GM21381 (cell line): ENCODE results near the gene KCND3.

ENCODE experiments used
- ATAC-seq: cut with Tn5 transposase; IDR thresholded peaks from one replicate; pipeline ENCODE4 v1.9.1; 2021; ENCODE audit warnings: mild to moderate bottlenecking, moderate library complexity; ENCODE audit not compliant: unreplicated experiment

The KCND3 gene

GRCh38 chr1:111851552-111851951, 137.9 kb downstream of the KCND3 start:
- ATAC-seq = no peak

GRCh38 chr1:111850109-111850508, 139.4 kb downstream of the KCND3 start:
- no peak for ATAC-seq

DNA sequence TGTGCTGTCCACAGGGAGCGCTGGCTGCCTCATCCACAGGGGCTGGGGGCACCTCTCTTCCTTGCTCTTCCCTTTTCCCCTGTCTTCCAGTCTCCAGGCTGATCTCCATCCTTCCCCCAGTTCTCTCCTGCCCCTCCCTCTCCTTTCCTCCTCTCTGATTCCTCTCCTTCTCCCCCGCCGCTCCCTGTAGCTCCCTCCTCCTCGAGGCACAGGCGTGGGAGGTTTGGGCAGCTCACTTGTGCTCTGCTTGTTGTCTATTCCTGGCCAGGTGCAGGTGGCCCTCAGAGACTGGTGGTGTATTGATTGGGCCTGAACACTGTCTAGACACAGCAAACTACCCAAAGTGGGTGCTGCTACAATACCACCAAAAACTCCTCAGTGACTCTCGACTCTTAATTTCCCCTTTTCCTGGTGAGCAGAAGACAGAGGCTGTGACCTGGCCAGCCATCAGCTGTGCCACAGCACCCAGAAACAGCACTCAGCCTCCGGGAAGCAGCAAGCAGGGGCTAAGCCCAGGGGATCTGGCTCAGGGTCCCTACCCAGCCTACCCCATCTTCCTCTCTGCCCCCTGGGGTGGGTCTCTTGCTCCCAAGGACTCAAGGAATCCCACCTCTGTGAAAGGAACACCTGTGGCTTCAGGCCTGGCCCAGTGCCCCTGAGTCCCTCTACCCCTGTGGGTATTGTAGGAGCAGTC, 140.5 kb downstream of the KCND3 start:
- no peak for ATAC-seq

DNA sequence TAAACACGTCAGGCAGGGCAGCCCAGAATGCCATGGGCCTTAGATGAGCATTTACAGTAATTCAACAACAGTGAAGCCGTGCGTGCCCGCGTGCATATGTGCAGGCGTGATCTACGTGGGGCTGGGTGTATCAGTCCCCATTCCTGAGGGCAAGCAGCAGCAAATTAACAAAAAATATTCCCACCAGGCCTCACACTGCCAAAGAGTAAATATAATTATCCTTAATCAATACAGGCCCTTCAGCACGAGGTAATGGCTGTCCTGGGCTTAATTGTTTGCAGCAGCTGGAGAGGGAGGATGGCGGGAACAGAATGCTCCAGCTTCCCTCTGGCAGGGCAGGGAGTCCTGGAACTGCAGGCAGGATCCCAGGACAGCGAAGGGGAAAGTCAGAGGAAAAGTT, 142.0 kb downstream of the KCND3 start:
- ATAC-seq = no peak

- no peak for ATAC-seq
Measured at GRCh38 chr1:111846842-111847241, 142.6 kb downstream of the KCND3 start.

- ATAC-seq = no peak
Measured at GRCh38 chr1:111843177-111843576, 146.3 kb downstream of the KCND3 start.

DNA sequence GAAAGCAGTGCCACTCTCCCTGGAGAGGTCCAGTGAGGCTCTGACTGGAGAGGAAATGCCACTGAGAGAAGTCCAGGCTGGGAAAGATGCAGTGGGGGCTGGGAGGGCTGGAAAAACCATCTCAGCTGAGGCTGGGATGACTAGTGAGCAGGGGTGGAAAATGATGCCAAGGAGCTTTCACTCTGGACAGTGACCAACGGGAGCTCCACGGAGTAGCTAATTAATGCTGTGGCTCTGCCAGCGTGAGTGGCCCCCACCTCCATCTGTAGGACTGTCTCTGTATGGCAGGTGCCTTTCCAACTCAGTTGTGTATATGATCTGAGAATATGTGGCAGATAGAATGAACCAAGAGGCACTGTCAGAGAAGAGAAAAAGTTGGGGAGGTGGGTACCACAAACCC, 147.1 kb downstream of the KCND3 start:
- ATAC-seq = no peak

DNA sequence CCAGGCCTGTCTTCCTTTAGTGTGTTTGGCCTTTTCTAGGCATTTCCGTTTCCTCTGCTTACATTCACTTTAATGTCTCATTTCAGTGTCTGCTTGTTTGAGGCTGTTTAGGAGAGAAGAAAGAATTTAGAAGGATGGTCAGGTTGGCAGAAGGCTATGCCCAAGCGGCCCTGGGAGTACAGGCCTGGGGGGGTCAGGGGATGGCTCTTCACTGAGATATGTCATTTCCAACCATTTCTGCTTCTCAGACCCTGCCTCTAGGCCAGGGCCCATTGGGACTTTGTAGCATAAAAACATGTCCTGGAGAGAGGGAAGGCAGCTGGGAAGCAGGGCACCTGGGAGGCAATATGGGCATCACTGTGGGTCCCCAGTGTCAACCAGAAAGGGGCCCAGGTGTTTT, 147.7 kb downstream of the KCND3 start:
- ATAC-seq = no peak

DNA sequence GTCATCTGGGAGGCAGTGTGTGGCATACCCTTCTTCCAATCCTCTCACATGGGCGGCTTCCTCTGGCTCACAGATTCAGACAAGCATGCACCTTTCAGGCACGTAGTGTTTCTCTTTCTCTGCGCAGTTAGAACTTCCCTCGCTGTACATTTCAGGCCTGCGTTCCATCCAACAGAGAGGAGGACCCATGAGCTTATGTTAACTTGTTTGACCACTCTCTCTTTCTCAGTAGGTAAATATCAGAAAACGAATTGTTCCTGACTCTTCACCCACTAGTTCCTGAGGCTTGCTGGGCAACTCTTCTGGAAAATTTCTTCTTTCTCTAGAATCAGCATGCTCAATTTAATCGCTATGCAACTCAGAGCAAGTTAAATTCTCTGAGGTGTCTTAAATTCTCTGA, 148.3 kb downstream of the KCND3 start:
- no peak for ATAC-seq

GRCh38 chr1:111837393-111837792, 152.1 kb downstream of the KCND3 start:
- ATAC-seq = no peak

GRCh38 chr1:111836111-111836510, 153.4 kb downstream of the KCND3 start:
- no peak for ATAC-seq

GRCh38 chr1:111835514-111835913, 154.0 kb downstream of the KCND3 start:
- ATAC-seq = no peak

DNA sequence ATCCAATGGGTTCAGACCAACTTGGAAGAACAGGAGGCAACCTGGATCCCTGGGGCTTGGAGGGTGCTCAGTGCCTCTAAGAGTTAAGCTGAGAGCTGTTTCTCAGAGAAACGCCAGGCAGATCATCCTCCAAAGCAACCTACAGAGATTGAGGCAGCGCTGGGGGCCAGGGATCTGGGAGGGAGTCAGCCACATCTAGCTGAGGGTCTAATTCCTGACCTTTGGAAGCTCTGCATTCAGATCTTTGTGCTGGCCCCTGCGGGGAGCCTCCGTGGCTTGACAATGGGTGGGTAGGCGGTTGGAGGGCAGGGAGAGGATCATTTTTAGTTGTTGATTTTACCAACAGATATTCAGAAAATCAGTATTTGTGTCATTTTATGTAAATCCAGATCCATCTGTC, 154.5 kb downstream of the KCND3 start:
- no peak for ATAC-seq

DNA sequence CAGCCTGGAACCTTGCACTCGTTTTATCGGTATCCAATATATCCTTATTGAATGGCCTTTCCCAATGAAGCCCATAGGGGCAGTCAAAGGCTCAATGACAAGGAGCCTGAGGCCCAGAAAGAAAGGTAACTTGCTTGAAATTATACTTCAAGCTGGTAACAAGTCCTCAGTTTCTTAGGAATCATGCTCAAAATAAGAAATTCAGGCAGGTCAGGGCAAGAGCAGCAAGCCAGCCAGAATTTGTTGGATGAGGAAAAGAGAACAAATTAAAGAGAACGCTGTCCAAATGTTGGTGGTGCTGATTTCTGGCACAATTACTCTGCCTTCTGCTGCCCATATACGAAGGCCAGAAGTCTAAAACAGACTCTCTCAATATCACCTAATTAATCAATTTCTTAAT, 156.1 kb downstream of the KCND3 start:
- ATAC-seq = no peak

DNA sequence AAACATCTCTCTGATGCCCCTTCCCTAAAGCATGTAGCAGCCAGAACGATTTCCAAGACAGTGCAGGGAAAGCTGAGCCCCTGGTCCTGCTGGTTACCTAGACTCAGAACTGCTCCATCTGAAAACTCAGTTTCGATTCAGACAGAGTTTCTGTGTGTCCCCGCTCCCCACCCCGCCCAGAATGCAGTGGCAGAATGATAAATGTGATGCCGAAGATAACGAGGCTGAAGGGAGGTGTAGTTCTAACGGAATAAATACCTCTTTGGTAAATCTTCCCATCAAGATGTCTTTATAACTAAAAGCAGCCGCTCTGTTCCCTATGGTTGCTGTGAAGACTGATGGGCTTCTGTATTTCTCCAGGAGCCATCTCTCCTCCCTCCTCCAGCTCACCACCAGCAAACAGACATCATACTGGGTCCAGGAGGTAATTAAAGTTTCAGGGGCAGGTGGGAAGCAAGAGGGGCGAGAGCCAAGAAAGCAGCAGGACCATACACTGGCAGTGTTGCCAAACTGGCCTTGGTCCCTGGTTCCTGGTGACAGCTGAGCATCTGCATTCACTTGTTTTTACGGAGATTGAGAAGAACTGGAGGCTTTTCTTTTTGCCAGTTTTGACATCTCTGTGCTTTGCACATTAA, 156.8 kb downstream of the KCND3 start:
- no peak for ATAC-seq

DNA sequence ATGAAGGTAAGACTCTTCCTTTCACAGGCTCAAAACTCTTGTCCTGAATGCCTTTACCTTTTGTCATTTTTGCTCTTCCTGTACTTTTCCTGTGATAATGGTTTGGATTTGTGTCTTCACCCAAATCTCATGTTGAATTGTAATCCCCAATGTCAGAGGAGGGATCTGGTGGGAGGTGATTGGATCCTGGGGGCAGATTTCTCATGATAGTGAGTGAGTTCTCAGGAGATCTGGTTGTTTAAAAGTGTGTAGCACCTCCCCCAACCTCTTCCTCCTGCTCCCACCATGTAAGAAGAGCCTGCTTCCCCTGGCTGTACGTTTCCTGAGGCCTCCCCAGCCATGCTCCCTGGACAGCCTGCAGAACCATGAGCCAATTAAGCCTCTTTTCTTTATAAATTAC, 158.3 kb downstream of the KCND3 start:
- ATAC-seq = no peak

DNA sequence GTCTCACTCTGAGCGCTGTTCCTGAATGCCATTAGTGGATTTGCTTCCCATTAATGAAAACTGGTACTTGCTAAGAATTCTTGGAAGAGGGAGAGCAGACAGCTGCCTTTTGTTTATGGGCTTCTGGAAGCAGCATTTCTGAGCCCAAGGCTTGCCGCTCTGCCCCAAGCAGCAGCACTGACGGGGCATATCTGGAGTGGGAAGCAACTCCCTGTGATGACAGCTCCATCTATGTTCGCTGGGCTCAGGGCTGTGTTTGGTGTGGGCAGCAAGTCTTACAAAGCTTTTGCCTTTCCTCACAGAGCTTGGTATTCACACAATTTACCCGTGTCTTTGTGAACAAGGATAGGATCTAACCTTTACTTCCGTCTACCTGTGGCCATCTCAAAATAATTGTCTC, 161.5 kb downstream of the KCND3 start:
- ATAC-seq = no peak

DNA sequence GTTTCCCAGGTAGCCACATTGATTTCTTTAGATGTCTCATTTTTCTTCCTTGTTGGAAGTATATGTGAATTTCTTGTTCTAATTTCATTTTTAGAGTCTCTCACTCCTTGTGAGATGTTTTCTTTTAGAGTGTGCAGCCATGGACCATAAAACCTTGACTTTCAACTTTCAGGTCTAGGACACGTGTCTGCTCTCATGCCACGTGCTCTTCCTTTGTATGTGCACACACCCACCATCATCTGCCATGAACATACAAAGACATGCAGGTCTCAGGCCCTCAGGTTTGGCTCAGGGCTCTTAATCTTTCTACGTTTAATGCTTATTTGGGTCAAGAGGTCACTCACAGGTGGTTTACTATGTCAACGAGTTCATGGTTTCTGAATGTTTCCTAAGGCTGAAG, 163.2 kb downstream of the KCND3 start:
- ATAC-seq = no peak

DNA sequence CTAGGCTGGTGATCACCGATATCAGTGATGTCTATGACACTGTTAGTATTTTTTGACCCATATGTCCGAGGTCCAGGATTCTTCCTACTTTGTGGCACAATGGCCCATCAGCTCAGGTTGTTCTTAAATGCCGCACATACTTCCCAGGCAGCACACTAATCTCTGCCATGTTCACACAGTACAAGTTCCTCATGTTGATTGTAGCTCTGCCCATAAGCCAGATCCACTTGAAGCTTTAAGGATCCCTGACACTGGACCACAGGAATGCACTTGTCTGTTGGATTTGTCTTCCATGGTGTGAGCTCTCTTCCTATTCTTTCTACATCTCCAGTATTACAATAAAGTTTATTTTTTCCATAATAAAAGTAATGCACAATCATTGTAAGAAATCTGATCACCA, 164.3 kb downstream of the KCND3 start:
- ATAC-seq = no peak

- no peak for ATAC-seq
Measured at GRCh38 chr1:111822138-111822537, 167.3 kb downstream of the KCND3 start.

DNA sequence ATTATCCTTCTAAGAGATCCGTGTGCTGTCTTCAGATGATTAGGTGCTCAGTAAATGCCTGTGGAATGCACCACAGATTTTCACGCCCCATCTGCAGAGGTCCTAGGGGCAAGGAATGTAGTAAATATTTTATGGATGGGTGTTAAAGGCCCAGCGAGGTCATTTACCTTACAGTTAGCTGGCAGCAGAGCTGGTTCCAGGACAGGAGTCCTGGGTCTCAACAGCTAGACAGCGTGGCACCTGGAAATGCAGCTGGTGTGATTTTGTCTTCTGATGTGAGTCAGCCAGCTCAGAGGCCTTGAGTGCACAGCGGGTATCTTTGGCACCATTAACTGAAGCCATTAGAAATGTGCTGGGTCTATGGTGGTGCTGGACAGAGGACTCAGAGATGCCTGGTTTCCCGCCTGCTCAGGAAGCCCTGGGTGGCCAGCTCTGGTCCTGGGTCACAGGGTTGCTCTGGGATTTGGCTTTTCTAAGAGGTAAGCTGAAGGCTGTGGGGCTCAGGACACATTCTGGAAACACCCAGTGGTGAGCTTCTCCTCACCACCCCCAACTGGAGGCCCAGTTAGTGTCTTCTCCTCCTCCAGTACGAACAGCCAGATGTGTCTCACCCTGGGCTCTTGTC, 168.2 kb downstream of the KCND3 start:
- no peak for ATAC-seq

DNA sequence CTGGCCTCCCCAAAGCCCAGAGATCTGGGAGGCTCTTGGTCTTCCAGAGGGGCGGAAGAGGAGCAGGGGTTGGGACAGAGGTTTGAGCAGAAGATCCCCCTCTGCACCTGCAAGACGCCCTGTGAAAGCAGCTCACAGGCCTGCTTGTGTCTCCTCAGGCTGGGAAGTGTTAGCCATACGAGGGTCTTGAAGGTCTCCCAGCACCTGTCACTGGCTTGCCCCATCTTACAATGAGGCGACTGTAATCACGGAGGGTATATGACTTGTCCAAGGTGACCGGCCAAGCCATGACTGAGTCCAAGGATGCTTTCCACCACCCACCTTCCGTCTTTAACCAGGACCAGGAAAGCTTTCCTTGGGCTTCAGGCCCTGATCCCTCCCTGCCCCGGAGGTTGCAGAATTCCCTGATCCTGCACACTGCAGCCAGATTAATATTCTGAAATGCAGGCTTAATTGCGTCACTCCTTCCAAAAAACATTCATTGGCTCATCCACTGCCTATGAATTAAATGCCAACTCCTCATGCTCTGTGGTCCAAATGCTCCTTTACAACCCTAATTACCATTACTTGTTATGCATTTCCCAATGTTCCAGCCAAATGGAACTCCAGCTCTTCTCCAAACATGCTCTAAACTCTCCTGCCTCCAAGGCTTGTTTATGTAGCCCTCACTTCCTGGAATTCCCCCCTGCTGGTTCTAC, 169.8 kb downstream of the KCND3 start:
- no peak for ATAC-seq
